ENCODE data around the gene ASB8.

ASB8 gene, protein sequence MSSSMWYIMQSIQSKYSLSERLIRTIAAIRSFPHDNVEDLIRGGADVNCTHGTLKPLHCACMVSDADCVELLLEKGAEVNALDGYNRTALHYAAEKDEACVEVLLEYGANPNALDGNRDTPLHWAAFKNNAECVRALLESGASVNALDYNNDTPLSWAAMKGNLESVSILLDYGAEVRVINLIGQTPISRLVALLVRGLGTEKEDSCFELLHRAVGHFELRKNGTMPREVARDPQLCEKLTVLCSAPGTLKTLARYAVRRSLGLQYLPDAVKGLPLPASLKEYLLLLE

DNA sequence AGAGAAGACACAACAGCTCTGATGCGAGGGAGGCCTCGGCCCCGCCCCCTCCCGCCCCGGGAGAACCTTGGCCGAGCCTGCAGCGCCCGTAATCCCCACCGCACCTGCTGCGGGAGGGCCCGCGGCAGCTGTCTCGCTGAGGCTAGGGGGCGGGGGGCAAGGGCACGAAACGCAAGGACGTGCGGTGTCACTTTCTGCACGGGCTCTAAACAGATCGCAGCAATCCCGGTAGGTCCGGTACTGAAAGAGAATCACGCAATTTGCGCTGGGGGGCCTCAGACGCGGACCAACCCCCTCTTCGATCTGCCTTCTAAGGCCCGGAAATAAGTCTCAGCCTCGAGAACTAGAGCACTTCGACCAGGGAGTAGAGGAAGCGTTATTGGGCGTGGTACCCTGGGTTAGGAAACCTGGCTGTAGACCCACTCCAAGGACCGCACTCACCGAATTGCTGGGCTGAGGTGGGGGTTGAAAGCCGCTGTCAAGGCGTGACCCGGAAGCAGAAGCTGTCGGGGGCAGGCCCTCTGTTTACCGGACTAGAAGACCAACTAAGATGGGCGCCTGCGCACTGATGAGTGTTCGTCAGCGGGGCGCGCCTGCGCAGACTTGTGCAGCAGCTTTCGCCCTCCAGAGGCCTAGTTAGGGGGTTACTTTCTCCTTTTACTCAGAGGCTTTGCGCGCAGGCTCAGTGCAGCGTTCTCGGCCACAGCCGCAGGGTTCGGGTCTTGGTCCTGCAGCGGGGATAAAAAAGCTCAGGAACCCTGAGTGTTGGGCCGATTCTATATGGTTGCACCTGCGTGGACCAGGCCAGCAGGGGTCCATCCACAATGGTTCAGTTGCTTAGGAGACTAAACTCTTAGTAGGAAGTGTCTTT is at the start of gene ASB8:
TSS of gene ASB8 (minus strand) at position 498 of the 871 bp plus-strand sequence. CDS start 4,019 bp downstream, outside the sequence.
- TF ChIP-seq, protein P1, sequence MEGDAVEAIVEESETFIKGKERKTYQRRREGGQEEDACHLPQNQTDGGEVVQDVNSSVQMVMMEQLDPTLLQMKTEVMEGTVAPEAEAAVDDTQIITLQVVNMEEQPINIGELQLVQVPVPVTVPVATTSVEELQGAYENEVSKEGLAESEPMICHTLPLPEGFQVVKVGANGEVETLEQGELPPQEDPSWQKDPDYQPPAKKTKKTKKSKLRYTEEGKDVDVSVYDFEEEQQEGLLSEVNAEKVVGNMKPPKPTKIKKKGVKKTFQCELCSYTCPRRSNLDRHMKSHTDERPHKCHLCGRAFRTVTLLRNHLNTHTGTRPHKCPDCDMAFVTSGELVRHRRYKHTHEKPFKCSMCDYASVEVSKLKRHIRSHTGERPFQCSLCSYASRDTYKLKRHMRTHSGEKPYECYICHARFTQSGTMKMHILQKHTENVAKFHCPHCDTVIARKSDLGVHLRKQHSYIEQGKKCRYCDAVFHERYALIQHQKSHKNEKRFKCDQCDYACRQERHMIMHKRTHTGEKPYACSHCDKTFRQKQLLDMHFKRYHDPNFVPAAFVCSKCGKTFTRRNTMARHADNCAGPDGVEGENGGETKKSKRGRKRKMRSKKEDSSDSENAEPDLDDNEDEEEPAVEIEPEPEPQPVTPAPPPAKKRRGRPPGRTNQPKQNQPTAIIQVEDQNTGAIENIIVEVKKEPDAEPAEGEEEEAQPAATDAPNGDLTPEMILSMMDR (IDR thresholded peaks at IDR 0.05; ENCODE audit: borderline replicate concordance, insufficient read depth, low read depth, low read length): peak; percentile 51; the same call in 1 of the 2 replicates

DNA sequence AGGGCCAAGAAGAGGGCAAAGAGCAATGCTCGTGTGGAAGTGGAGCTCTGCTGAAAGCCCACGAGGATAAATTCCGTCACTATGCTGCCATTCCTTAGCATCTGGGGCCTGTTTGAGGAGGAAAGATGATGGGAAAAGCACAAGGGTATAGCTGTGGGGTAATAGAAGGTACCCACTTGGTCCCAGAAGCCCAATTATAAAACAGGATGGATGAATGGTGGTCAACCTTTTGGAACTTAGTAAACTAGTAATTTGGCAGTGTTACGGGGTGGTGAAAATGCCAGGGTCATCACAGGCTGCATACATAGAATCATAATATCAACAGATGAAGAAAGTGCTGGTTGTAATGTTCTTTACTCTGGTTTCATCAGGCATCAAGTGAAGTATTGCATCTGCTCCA is 45.9 kb upstream of the ASB8 start, which contains the start of gene OR10AD1:
TSS of gene OR10AD1 (minus strand) at position 101 of the 400 bp plus-strand sequence. CDS start at position 101, 0 bp downstream.
- H3K4me3 ChIP-seq (ENCODE audit: low read depth, low read length): no peak within 1 kb of the TSS
- TF ChIP-seq, protein P1 (IDR thresholded peaks at IDR 0.05; ENCODE audit: borderline replicate concordance, insufficient read depth, low read depth, low read length): no peak

More for the DNA sequence above, at the start of gene ASB8:
- H3K4me3 ChIP-seq (ENCODE audit: low read depth, low read length): peak within 1 kb of the TSS; percentile 81

DNA sequence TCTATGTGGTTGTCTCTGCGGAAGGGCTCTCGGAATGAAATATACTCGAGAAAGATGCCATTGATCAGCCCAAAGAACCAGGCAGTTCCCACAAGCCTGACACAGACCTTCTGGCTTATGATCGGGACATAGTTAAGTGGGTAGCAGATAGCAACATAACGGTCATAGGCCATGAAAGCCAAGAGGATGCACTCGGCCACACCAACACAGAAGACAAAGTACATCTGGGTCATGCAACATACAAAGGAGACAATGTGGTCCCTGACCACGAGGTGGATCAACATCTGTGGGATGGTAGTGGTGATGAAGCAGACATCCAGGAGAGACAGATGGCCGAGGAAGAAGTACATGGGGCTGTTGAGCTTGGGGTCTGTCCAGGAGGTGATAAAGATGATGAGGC is 45.5 kb upstream of the ASB8 start:
- TF ChIP-seq, protein P1 (IDR thresholded peaks at IDR 0.05; ENCODE audit: borderline replicate concordance, insufficient read depth, low read depth, low read length): no peak
- H3K4me3 ChIP-seq (ENCODE audit: low read depth, low read length): no peak overlapping the region

DNA sequence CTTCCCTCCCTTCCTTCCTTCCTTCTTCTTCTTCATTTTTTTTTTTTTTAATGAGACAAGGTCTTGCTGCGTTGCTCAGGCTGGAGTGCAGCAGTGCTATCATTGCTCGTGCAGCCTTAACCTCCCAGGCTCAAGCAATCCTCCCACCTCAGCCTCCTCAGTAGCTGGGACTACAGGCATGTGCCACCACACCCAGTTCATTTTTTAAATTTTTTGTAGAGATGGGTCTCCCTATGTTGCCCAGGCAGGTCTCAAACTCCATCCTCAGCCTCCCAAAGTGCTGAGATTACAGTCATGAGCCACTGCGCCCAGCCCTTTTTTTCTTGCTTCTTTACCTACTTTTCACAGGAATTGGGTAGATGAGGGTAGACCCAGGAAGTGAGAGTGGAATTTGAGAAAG is 44.2 kb upstream of the ASB8 start:
- no peak overlapping the region for H3K4me3 ChIP-seq (ENCODE audit: low read depth, low read length)
- TF ChIP-seq, protein P1 (IDR thresholded peaks at IDR 0.05; ENCODE audit: borderline replicate concordance, insufficient read depth, low read depth, low read length): no peak

DNA sequence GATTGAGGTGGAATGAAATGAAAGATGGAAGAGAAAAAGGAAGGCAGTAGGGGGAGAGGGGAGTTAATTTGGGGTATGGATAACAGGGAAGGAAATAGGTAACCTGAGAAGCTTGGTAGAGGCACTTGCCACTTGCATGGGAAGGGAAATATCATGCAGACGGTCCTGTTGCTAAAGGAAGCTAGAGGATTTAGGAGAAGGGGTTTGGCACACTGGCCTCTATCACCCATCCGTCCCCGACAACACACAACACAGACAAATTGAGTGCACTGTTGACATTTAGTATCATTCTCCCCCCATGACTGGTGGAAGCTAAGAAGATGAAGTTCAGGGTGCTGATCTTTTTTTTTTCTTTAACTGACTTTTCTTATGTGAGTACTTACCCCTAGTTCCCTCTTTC is 43.8 kb upstream of the ASB8 start:
- H3K4me3 ChIP-seq (ENCODE audit: low read depth, low read length): no peak overlapping the region
- TF ChIP-seq, protein P1 (IDR thresholded peaks at IDR 0.05; ENCODE audit: borderline replicate concordance, insufficient read depth, low read depth, low read length): no peak

DNA sequence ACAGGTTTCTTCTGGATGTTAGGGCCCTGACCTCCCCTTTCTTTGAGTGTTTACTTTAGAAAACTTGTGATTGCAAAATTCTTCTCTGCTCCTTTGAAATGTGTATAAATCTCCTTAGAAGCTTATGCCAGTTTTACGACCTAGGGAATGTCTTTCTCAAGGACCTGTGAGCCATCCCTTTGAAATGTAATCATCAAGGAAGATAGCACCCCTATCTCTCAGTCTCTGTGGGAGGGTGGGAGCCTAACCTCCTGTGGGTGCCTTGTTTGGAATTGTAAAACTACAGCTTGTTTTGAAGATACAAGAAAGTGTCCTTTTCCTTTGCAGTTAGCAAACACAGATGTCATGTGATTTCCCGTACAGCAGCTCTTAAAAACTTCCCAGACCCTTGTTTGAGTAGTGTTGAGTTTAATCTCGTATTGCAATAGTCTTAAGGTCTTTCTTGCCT is 42.5 kb upstream of the ASB8 start:
- H3K4me3 ChIP-seq (ENCODE audit: low read depth, low read length): no peak overlapping the region
- TF ChIP-seq, protein P1 (IDR thresholded peaks at IDR 0.05; ENCODE audit: borderline replicate concordance, insufficient read depth, low read depth, low read length): no peak
